ENCODE measurements around the gene PDS5B.
"Not testable (repeated sequence)": the region's sequence is repeated elsewhere in the genome, so short reads cannot be mapped to it uniquely, and the experiment has no call there.

DNA sequence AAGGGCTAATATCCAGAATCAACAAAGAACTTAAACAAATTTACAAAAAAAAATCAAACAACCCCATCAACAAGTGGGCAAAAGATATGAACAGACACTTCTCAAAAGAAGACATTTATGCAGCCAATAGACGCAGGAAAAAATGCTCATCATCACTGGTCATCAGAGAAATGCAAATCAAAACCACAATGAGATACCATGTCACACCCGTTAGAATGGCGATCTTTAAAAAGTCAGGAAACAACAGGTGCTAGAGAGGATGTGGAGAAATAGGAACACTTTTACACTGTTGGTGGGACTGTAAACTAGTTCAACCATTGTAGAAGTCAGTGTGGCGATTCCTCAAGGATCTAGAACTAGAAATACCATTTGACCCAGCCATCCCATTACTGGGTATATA is 10.6 kb upstream of the PDS5B start:
- not testable (repeated sequence) for TF ChIP-seq CTCF (IDR thresholded peaks at IDR 0.05; ENCODE audit: insufficient read depth, low read length, poor library complexity, severe bottlenecking); EZH2phosphoT487 (conservative IDR thresholded peaks at IDR 0.05; ENCODE audit: low read length)

All from SU-DHL-6 (cell line).